K562 (cell line): ENCODE results near the gene CNPY4. TPM values are rescaled to one million over a fixed set of nuclear protein-coding genes. Genes with fewer than 3 reads are reported as not detected.

Source experiments
- CBFB ChIP-seq: sonication (generic); formaldehyde crosslinking; IDR thresholded peaks from 2 replicates; pipeline ENCODE4 v1.4.0; 2020; ENCODE audit warnings: mild to moderate bottlenecking, missing genetic modification reagents
- DPF2 ChIP-seq: fragments of 450-650 bp; IDR thresholded peaks from 2 replicates; pipeline ENCODE4 v1.6.1; 2016
- E2F3 ChIP-seq: fragments of 250-450 bp; sonication (Bioruptor Pico); IDR thresholded peaks from 2 replicates; pipeline ENCODE4 v1.4.0; 2020; ENCODE audit warnings: mild to moderate bottlenecking
- ESRRA ChIP-seq: fragments of 450-650 bp; IDR thresholded peaks from 2 replicates; pipeline ENCODE4 v1.6.1; 2014; ENCODE audit warnings: low read depth, mild to moderate bottlenecking, moderate library complexity, borderline replicate concordance
- IFI16 ChIP-seq: fragments of 250-450 bp; sonication (Bioruptor Pico); IDR thresholded peaks from 2 replicates; pipeline ENCODE4 v2.1.2; 2022; ENCODE audit warnings: mild to moderate bottlenecking, inconsistent platforms
- KLF6 ChIP-seq: fragments of 250-450 bp; sonication (Bioruptor Pico); IDR thresholded peaks from 2 replicates; pipeline ENCODE4 v1.4.0; 2020; ENCODE audit warnings: mild to moderate bottlenecking, moderate library complexity, borderline replicate concordance
- MTA1 ChIP-seq: fragments of 450-650 bp; IDR thresholded peaks from 2 replicates; pipeline ENCODE4 v1.6.1; 2017; ENCODE audit warnings: borderline replicate concordance
- PURB ChIP-seq: sonication (generic); formaldehyde crosslinking; IDR thresholded peaks from 2 replicates; pipeline ENCODE4 v1.9.0; 2021; ENCODE audit warnings: low read depth, mild to moderate bottlenecking, missing genetic modification reagents
- RBFOX2 ChIP-seq: fragments of 200-400 bp; formaldehyde crosslinking; IDR thresholded peaks from 2 replicates; pipeline ENCODE4 v1.6.1; 2017; ENCODE audit warnings: low read depth, mild to moderate bottlenecking, low read length, moderate library complexity
- SMARCA4 ChIP-seq: fragments of 450-650 bp; IDR thresholded peaks from 2 replicates; pipeline ENCODE4 v1.6.1; 2016
- SMARCB1 ChIP-seq: IDR thresholded peaks from 2 replicates; pipeline ENCODE4 v1.6.1; 2011; ENCODE audit warnings: improper control_type of control experiment, low read depth; ENCODE audit not compliant: insufficient read length
- ZEB2 ChIP-seq: fragments of 450-650 bp; IDR thresholded peaks from 2 replicates; pipeline ENCODE4 v1.6.1; 2016
- ZNF12 ChIP-seq: sonication (generic); formaldehyde crosslinking; IDR thresholded peaks from 2 replicates; pipeline ENCODE4 v1.4.0; 2020; ENCODE audit warnings: mild to moderate bottlenecking, missing genetic modification reagents
- ZNF445 ChIP-seq: fragments of 250-450 bp; sonication (Bioruptor Pico); IDR thresholded peaks from 2 replicates; pipeline ENCODE4 v1.4.0; 2020; ENCODE audit warnings: low read depth, mild to moderate bottlenecking, moderate library complexity
- polyA plus RNA-seq, 8 experiments: library from polyadenylated mRNA; depleted of rRNA in 4 of 8; stranded (reverse) in 5 of 8; unstranded in 3 of 8; fragments of >200 nt; fragmentation: Nextera tagmentation in 2 of 8; fragmentation: Illumina TruSeq in 1 of 8; extraction: Ambion mirVana in 2 of 8; extraction: Trizol in 1 of 8; gene quantifications; 2 replicates each; pipeline versions ENCODE4 v1.2.1 to v1.2.3, GENCODE V29; 2011 to 2014; ENCODE audit warnings: inconsistent platforms in 1 of 8, missing spikeins in 1 of 8
- total RNA-seq, 7 experiments: library from RNA; depleted of rRNA in 6 of 7; stranded (reverse); fragments of >200 nt in 6 of 7; fragmentation: Illumina TruSeq in 2 of 7; extraction: Trizol in 2 of 7; gene quantifications; 2 replicates each; pipeline versions ENCODE4 v1.2.1 to v1.2.3, GENCODE V29; 2011 to 2021; ENCODE audit warnings: low replicate concordance in 1 of 7
- TF ChIP-seq, protein P1 (sequence below): fragments of 450-650 bp; IDR thresholded peaks from 2 replicates; pipeline ENCODE4 v1.7.1; 2018; ENCODE audit warnings: mild to moderate bottlenecking, low read depth; ENCODE audit not compliant: partially characterized antibody
- TF ChIP-seq, protein P2 (sequence below): fragments of 450-650 bp; formaldehyde crosslinking; IDR thresholded peaks from 2 replicates; pipeline ENCODE4 v1.4.0; 2022; ENCODE audit warnings: missing genetic modification characterization
- TF ChIP-seq, protein P3 (sequence below): sonication (generic); formaldehyde crosslinking; IDR thresholded peaks from 2 replicates; pipeline ENCODE4 v1.8.0; 2022; ENCODE audit warnings: mild to moderate bottlenecking, missing genetic modification reagents
- TF ChIP-seq, protein P4 (sequence below): sonication (generic); formaldehyde crosslinking; IDR thresholded peaks from 2 replicates; pipeline ENCODE4 v1.9.0; 2022; ENCODE audit warnings: mild to moderate bottlenecking, missing genetic modification reagents
- TF ChIP-seq, protein P5 (sequence below): sonication (generic); formaldehyde crosslinking; IDR thresholded peaks from 2 replicates; pipeline ENCODE4 v1.8.0; 2022; ENCODE audit warnings: missing genetic modification reagents, mild to moderate bottlenecking, borderline replicate concordance
- TF ChIP-seq, protein P6 (sequence below): fragments of 450-650 bp; formaldehyde crosslinking; IDR thresholded peaks from 2 replicates; pipeline ENCODE4 v1.4.0; 2020; ENCODE audit warnings: mild to moderate bottlenecking, moderate library complexity

CNPY4 gene
- total and polyA plus RNA-seq, 9 of the 15 experiments (the other 6 are each of a cell fraction or from before 2014, with no cell fraction given) = 1.9 to 11.2 (median 7.0) TPM

DNA sequence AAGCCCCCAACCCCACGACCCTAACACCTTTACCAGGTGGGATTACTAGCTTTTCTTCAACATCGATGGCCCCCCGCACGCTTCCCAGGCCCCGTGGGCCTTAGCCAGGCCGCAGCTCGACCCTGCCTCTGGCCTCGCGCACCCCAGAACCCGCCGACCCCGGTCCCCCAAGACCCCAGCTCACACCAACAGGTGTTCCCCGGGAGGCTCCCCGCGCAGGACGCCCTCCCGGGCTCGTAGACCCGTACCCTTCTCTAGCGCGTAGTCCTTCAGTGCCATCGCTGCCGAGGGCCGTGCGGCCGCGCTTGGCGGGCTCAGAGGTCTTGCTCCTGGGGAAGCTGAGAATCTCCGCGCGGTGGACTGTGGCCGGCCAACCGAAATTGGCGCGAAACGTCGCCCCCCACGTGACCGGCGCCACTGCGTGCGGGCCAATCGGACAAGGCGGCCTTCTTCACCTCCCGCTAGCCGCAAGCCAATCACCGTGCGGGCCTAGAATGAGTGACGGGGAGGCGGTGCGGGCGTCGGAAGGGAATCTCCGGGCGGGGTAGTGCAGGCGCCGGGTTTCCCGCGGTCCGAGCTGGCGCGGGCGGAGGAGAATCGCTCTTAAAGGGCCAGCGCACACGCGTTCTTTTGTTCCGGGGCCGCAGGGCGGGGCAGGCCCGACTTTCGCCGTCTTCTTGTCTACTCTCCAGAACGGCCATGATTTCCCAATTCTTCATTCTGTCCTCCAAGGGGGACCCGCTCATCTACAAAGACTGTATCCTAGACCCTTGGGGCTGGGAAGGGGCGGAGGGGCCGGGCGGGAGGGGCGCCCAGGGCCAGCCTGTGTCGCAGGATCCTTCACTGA is 18.2 kb upstream of the CNPY4 start, which contains the start of the genes AP4M1 and MCM7 (continued):
- TF ChIP-seq, protein P1, sequence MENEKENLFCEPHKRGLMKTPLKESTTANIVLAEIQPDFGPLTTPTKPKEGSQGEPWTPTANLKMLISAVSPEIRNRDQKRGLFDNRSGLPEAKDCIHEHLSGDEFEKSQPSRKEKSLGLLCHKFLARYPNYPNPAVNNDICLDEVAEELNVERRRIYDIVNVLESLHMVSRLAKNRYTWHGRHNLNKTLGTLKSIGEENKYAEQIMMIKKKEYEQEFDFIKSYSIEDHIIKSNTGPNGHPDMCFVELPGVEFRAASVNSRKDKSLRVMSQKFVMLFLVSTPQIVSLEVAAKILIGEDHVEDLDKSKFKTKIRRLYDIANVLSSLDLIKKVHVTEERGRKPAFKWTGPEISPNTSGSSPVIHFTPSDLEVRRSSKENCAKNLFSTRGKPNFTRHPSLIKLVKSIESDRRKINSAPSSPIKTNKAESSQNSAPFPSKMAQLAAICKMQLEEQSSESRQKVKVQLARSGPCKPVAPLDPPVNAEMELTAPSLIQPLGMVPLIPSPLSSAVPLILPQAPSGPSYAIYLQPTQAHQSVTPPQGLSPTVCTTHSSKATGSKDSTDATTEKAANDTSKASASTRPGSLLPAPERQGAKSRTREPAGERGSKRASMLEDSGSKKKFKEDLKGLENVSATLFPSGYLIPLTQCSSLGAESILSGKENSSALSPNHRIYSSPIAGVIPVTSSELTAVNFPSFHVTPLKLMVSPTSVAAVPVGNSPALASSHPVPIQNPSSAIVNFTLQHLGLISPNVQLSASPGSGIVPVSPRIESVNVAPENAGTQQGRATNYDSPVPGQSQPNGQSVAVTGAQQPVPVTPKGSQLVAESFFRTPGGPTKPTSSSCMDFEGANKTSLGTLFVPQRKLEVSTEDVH = peak; percentile 100
- TF ChIP-seq IFI16 (CRISPR knock-in tag) = no peak
- no peak for TF ChIP-seq DPF2
- TF ChIP-seq, protein P2, sequence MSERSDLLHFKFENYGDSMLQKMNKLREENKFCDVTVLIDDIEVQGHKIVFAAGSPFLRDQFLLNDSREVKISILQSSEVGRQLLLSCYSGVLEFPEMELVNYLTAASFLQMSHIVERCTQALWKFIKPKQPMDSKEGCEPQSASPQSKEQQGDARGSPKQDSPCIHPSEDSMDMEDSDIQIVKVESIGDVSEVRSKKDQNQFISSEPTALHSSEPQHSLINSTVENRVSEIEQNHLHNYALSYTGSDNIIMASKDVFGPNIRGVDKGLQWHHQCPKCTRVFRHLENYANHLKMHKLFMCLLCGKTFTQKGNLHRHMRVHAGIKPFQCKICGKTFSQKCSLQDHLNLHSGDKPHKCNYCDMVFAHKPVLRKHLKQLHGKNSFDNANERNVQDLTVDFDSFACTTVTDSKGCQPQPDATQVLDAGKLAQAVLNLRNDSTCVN = peak; percentile 23; the same call in 1 of the 2 replicates
- no peak for TF ChIP-seq SMARCB1
- TF ChIP-seq, protein P3, sequence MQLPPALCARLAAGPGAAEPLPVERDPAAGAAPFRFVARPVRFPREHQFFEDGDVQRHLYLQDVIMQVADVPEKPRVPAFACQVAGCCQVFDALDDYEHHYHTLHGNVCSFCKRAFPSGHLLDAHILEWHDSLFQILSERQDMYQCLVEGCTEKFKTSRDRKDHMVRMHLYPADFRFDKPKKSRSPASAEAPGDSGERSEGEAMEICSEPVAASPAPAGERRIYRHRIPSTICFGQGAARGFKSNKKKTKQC (CRISPR knock-in tag) = peak; percentile 97
- TF ChIP-seq, protein P4, sequence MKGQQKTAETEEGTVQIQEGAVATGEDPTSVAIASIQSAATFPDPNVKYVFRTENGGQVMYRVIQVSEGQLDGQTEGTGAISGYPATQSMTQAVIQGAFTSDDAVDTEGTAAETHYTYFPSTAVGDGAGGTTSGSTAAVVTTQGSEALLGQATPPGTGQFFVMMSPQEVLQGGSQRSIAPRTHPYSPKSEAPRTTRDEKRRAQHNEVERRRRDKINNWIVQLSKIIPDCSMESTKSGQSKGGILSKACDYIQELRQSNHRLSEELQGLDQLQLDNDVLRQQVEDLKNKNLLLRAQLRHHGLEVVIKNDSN (CRISPR knock-in tag) = peak; percentile 100
- TF ChIP-seq, protein P5, sequence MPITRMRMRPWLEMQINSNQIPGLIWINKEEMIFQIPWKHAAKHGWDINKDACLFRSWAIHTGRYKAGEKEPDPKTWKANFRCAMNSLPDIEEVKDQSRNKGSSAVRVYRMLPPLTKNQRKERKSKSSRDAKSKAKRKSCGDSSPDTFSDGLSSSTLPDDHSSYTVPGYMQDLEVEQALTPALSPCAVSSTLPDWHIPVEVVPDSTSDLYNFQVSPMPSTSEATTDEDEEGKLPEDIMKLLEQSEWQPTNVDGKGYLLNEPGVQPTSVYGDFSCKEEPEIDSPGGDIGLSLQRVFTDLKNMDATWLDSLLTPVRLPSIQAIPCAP (CRISPR knock-in tag) = no peak
- no peak for TF ChIP-seq KLF6 (CRISPR knock-in tag)
- peak; percentile 98 for TF ChIP-seq RBFOX2
- TF ChIP-seq, protein P6, sequence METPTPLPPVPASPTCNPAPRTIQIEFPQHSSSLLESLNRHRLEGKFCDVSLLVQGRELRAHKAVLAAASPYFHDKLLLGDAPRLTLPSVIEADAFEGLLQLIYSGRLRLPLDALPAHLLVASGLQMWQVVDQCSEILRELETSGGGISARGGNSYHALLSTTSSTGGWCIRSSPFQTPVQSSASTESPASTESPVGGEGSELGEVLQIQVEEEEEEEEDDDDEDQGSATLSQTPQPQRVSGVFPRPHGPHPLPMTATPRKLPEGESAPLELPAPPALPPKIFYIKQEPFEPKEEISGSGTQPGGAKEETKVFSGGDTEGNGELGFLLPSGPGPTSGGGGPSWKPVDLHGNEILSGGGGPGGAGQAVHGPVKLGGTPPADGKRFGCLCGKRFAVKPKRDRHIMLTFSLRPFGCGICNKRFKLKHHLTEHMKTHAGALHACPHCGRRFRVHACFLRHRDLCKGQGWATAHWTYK (CRISPR knock-in tag) = 0 out of 2 replicates have a peak, but pooled peaks have one; percentile 43
- no peak for TF ChIP-seq ZNF445 (CRISPR knock-in tag)
- TF ChIP-seq ZNF12 (CRISPR knock-in tag) = no peak
- TF ChIP-seq ZEB2 = no peak
- TF ChIP-seq E2F3 = peak; percentile 99
- TF ChIP-seq PURB (CRISPR knock-in tag) = no peak
- TF ChIP-seq MTA1 = no peak
- no peak for TF ChIP-seq SMARCA4
- TF ChIP-seq CBFB (CRISPR knock-in tag) = peak; percentile 85; the same call in 1 of the 2 replicates
- TF ChIP-seq ESRRA = peak; percentile 61; the same call in 1 of the 2 replicates
